Caco-2 (cell line): ENCODE results near the gene PARD3B. TPM values are rescaled to one million over a fixed set of nuclear protein-coding genes. Genes with fewer than 3 reads are reported as not detected.

Experiments
- BruUV-seq: library from RNA; stranded (reverse); fragments of 400-500 nt; replicated peaks from 2 replicates; lab custom pipeline; 2021; lab: Mats Ljungman, UMichigan
- CTCF ChIA-PET: fragments of 300-600 bp; sonication (Branson Sonifier 250); formaldehyde crosslinking; loops from one replicate; lab custom pipeline; 2022; ENCODE audit warnings: antibody characterized with exemption; lab: Charles Lee
- POLR2A ChIA-PET: fragments of 300-600 bp; sonication (Branson Sonifier 250); formaldehyde crosslinking; loops from one replicate; lab custom pipeline; 2022; ENCODE audit warnings: antibody characterized with exemption; lab: Charles Lee
- DNase-seq, 2 experiments: peaks; one replicate each; pipeline versions ENCODE4 v3.0.0 to v3.0.0-alpha.2; 2020 to 2022
- H3K27me3 ChIP-seq: replicated peaks from 2 replicates; pipeline ENCODE4 v1.6.0; 2011; ENCODE audit warnings: low read length; ENCODE audit not compliant: control insufficient read depth, insufficient read depth
- H3K36me3 ChIP-seq: 2 replicates; pipeline ENCODE4 v1.5.1; 2011; ENCODE audit warnings: low read length; ENCODE audit not compliant: control insufficient read depth, insufficient read depth
- H3K4me1 ChIP-seq: fragments of 250-450 bp; sonication (Bioruptor Pico); 2 replicates; pipeline ENCODE4 v1.5.1; 2020; ENCODE audit warnings: mild to moderate bottlenecking
- H3K4me3 ChIP-seq: 2 replicates; pipeline ENCODE4 v1.5.1; 2011; ENCODE audit warnings: low read depth, mild to moderate bottlenecking, control low read depth, low read length
- H3K9me3 ChIP-seq: fragments of 250-450 bp; sonication (Bioruptor Pico); 2 replicates; pipeline ENCODE4 v1.5.1; 2020; ENCODE audit warnings: mild to moderate bottlenecking, moderate library complexity
- H3K27ac Mint-ChIP-seq: one replicate; pipeline ENCODE4 v1.8.0; 2022; ENCODE audit warnings: mixed read lengths; ENCODE audit not compliant: unreplicated experiment
- H3K27me3 Mint-ChIP-seq: one replicate; pipeline ENCODE4 v1.8.0; 2022; ENCODE audit warnings: mixed read lengths; ENCODE audit not compliant: insufficient read depth, unreplicated experiment
- H3K36me3 Mint-ChIP-seq: one replicate; pipeline ENCODE4 v1.8.0; 2022; ENCODE audit warnings: mild to moderate bottlenecking, mixed read lengths; ENCODE audit not compliant: insufficient read depth, unreplicated experiment
- H3K4me1 Mint-ChIP-seq: one replicate; pipeline ENCODE4 v1.8.0; 2022; ENCODE audit warnings: low read depth, mixed read lengths; ENCODE audit not compliant: unreplicated experiment
- H3K4me3 Mint-ChIP-seq: one replicate; pipeline ENCODE4 v1.8.0; 2022; ENCODE audit warnings: mild to moderate bottlenecking, moderate library complexity, mixed read lengths; ENCODE audit not compliant: unreplicated experiment
- H3K9me3 Mint-ChIP-seq: one replicate; pipeline ENCODE4 v1.8.0; 2022; ENCODE audit warnings: mixed read lengths; ENCODE audit not compliant: unreplicated experiment
- intact Hi-C: fragments of 100-400 bp; cut with micrococcal nuclease; formaldehyde crosslinking; loops from one replicate; pipeline ENCODE4 v1.10.0; 2022; ENCODE audit not compliant: unreplicated experiment
- total RNA-seq: library from RNA; stranded (reverse); gene quantifications from 2 replicates; pipeline ENCODE4 v1.2.3, GENCODE V29; 2022
- TF ChIP-seq, protein P1 (sequence below), 2 experiments: fragments of 200-600 bp in 1 of 2; IDR thresholded peaks; 1 replicate in 1 of 2; 2 replicates in 1 of 2; pipeline versions ENCODE4 v1.5.1 to v1.8.0; 2011 to 2022; ENCODE audit warnings: antibody characterized with exemption in 1 of 2, control low read depth in 1 of 2, inconsistent platforms in 1 of 2, low read depth in 1 of 2, low read length in 1 of 2, mild to moderate bottlenecking in 1 of 2, moderate library complexity in 1 of 2; ENCODE audit not compliant: insufficient read depth in 1 of 2, severe bottlenecking in 1 of 2, unreplicated experiment in 1 of 2

PARD3B gene
- total RNA-seq, 1 experiment from 2014 or later: 68.9 TPM

- Histone ChIP-seq H3K27me3 (no peaks in the 10 kb centered on the region), H3K4me3 (no peak overlapping the region), H3K9me3 (no peaks in the 10 kb centered on the region), H3K4me1 (no peaks in the 10 kb centered on the region), H3K36me3 (no peaks in the 10 kb centered on the region)
- no peak for DNase-seq
- BruUV-seq: no TSS peak
- ChIA-PET POLR2A (no interaction called here), CTCF (no interaction called here)
- Mint-ChIP-seq H3K36me3 (peaks cover 7% of the 10 kb centered on the region), H3K4me3 (no peak overlapping the region), H3K27me3 (no peaks in the 10 kb centered on the region), H3K27ac (no peak overlapping the region), H3K4me1 (no peaks in the 10 kb centered on the region), H3K9me3 (no peaks in the 10 kb centered on the region)
- intact Hi-C loops: no loop called here
- TF ChIP-seq, protein P1, sequence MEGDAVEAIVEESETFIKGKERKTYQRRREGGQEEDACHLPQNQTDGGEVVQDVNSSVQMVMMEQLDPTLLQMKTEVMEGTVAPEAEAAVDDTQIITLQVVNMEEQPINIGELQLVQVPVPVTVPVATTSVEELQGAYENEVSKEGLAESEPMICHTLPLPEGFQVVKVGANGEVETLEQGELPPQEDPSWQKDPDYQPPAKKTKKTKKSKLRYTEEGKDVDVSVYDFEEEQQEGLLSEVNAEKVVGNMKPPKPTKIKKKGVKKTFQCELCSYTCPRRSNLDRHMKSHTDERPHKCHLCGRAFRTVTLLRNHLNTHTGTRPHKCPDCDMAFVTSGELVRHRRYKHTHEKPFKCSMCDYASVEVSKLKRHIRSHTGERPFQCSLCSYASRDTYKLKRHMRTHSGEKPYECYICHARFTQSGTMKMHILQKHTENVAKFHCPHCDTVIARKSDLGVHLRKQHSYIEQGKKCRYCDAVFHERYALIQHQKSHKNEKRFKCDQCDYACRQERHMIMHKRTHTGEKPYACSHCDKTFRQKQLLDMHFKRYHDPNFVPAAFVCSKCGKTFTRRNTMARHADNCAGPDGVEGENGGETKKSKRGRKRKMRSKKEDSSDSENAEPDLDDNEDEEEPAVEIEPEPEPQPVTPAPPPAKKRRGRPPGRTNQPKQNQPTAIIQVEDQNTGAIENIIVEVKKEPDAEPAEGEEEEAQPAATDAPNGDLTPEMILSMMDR (IDR thresholded peaks at IDR 0.05; ENCODE audit: insufficient read depth in 1 of 2, low read depth in 1 of 2, low read length in 1 of 2, severe bottlenecking in 1 of 2, unreplicated experiment in 1 of 2): no peak
These were observed 542.6 kb downstream of the PARD3B start for GRCh38 chr2:205087862-205088261.

DNA sequence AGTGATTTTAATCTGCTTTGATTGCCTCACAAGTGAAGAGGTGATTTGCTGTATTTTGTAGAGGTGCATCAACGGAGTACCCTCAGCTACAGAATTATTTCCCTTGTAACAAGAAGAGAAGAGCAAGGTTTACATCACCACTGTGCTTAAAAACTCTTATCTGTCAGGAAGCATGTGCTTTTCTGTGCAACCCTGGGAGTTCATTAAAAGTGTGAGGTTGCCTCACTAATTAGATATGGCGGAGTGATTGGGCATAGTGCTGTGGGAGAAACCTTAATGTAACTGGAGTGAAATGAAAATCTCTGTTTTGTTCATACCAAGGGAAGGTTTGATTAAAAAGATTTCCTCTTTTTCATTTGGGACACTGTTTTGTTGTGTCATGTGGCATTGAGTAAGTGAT, 544.7 kb downstream of the PARD3B start:
- POLR2A ChIA-PET: no interaction called here

DNA sequence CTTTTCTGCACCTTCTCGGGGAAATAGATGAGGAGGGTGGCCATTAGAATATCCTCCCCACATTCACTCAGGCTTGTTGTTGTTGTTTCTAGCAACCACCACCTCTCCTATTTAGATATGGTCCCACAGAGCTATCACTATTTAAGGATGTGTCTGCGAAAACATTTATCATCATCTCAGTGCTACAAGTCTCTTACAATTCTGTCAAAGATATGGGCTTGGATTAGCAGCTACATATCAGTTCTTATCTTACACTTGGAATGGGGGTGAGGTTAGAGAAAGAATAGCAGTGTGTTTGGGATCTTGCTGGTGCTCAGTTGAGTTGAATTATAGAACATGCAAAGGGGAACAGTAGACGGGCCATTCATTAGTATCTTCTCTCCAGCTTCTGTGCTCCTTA, 546.1 kb downstream of the PARD3B start:
- CTCF ChIA-PET: no interaction called here

More for the DNA sequence above, 544.7 kb downstream of the PARD3B start:
- Histone ChIP-seq H3K4me3 (no peak overlapping the region), H3K4me1 (no peaks in the 10 kb centered on the region), H3K9me3 (no peaks in the 10 kb centered on the region), H3K36me3 (no peaks in the 10 kb centered on the region), H3K27me3 (no peaks in the 10 kb centered on the region)
- H3K27ac Mint-ChIP-seq: no peak overlapping the region
- no peaks in the 10 kb centered on the region for H3K9me3 Mint-ChIP-seq
- peaks cover 7% of the 10 kb centered on the region for H3K36me3 Mint-ChIP-seq
- no TSS peak for BruUV-seq
- TF ChIP-seq, protein P1 (IDR thresholded peaks at IDR 0.05; ENCODE audit: insufficient read depth in 1 of 2, low read depth in 1 of 2, low read length in 1 of 2, severe bottlenecking in 1 of 2, unreplicated experiment in 1 of 2): no peak
- no peak for DNase-seq
- CTCF ChIA-PET: no interaction called here
- H3K4me1 Mint-ChIP-seq: no peaks in the 10 kb centered on the region
- intact Hi-C loops: no loop called here
- H3K4me3 Mint-ChIP-seq: no peak overlapping the region
- H3K27me3 Mint-ChIP-seq: no peaks in the 10 kb centered on the region

More for the DNA sequence above, 546.1 kb downstream of the PARD3B start:
- TF ChIP-seq, protein P1 (IDR thresholded peaks at IDR 0.05; ENCODE audit: insufficient read depth in 1 of 2, low read depth in 1 of 2, low read length in 1 of 2, severe bottlenecking in 1 of 2, unreplicated experiment in 1 of 2): no peak
- no peaks in the 10 kb centered on the region for H3K4me1 ChIP-seq
- intact Hi-C loops: no loop called here
- Mint-ChIP-seq H3K4me1 (no peaks in the 10 kb centered on the region), H3K27me3 (no peaks in the 10 kb centered on the region), H3K27ac (no peak overlapping the region), H3K36me3 (peaks cover 7% of the 10 kb centered on the region), H3K4me3 (no peak overlapping the region), H3K9me3 (no peaks in the 10 kb centered on the region)
- H3K36me3 ChIP-seq: no peaks in the 10 kb centered on the region
- no peak for DNase-seq
- H3K9me3 ChIP-seq: no peaks in the 10 kb centered on the region
- BruUV-seq: no TSS peak
- H3K4me3 ChIP-seq: no peak overlapping the region
- no peaks in the 10 kb centered on the region for H3K27me3 ChIP-seq
- POLR2A ChIA-PET: no interaction called here
